Umbilical cord (tissue), 2 donors: ENCODE results near the gene PRSS37. TPM values are rescaled to one million over a fixed set of nuclear protein-coding genes. Genes with fewer than 3 reads are reported as not detected.
"Not testable (repeated sequence)": the region's sequence is repeated elsewhere in the genome, so short reads cannot be mapped to it uniquely, and the experiment has no call there.

Experiments
- DNase-seq: peaks from one replicate; pipeline ENCODE4 v3.0.0-alpha.2; 2015; ENCODE audit warnings: low spot score
- total RNA-seq: library from RNA; depleted of rRNA; stranded (reverse); fragments of >200 nt; gene quantifications from one replicate; pipeline ENCODE4 v1.2.3, GENCODE V29; 2014; ENCODE audit warnings: low replicate concordance; ENCODE audit not compliant: insufficient read depth

PRSS37 gene
- total RNA-seq, result 0.72 TPM

GRCh38 chr7:141841385-141841784 is at the start of gene PRSS37:
PRSS37 (minus strand) TSS chr7:141841485; CDS start chr7:141841049, 436 bp downstream.
- DNase-seq, result no peak

DNA sequence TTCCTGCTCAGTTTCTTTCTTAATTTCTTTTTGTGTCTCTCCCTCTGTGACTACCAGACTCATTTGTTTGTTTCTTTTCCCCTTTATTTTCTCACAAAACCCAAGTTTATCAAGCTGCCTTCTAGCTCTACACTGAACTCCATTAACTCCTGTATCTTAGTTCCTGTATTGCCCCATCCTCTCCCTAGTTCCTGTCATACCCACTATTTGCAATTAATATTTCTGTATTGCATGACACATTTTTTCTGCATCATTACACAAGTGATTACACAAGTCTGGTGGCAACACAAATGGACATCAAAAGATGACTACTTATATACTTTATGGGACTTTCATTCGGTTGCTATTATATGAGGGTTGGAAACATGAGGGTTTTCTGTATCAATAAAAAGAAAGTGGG is 48.0 kb upstream of the PRSS37 start:
- DNase-seq, result no peak

GRCh38 chr7:141884539-141885225 is 43.4 kb upstream of the PRSS37 start:
- no peak for DNase-seq

GRCh38 chr7:141880960-141881359 is 39.7 kb upstream of the PRSS37 start:
- DNase-seq, result no peak

DNA sequence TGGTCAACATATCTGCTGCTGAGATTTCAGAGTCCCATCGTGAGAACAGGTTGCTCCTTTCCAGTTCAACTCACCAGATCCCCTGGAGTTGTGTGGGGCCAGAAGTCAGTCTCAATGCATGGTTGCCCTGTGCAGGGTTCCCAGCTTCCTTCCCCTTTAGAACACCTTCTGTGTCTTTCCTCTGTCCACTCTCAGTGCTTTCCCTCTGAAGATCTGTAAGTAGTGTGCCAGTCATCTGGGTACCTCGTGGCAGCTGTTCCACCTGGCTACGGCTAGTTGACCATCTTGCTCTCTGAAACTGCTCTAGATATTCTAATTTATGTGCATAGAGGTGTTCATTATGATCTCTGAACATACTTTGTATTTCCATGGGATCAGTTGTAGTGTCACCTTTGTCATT is 36.1 kb upstream of the PRSS37 start:
- no peak for DNase-seq

DNA sequence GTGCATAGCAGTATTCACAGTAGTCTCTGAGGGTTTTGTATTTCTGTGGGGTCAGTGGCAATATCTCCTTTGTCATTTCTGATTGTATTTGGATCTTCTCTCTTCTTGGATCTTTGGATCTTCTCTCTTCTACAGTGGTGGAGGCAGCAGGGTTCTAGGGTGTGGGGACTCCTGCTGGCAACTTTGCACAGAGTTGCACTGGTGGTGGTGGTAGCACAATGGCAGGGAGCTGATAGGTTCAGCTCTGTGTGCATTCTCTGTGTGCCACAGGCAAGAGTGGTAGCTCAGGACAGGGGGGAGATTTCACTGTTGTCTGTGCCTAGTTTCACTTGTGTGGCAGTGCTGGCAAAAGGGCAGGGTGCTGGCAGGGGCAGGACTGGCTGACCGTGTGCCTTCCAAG is 35.1 kb upstream of the PRSS37 start:
- DNase-seq, result no peak

GRCh38 chr7:141875453-141875852 is 34.2 kb upstream of the PRSS37 start:
- DNase-seq, result no peak

DNA sequence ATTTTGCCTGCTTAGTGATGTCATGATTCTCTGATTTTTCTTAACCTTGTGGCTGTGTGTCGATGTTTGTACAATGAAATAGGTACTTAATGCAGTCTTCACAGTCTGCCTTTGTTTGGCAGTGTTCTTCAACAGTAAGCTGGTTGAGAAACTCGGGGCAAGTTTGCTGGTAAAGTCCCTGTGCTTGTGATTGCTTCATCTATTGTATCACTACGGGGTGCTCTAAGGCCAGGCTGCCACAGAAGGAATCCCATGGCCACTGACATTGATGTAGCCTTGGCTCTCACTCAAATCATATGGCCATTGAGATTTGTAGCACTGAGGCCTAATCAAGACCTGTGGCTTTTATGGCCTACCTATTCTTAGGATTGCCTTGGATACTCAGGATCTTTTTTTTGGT is 33.5 kb upstream of the PRSS37 start:
- DNase-seq, result no peak

GRCh38 chr7:141872931-141873330 is 31.6 kb upstream of the PRSS37 start:
- DNase-seq, result no peak

GRCh38 chr7:141866974-141867373 is 25.7 kb upstream of the PRSS37 start:
- DNase-seq, result no peak

- no peak for DNase-seq
Observed at GRCh38 chr7:141864765-141865447, 23.6 kb upstream of the PRSS37 start.

DNA sequence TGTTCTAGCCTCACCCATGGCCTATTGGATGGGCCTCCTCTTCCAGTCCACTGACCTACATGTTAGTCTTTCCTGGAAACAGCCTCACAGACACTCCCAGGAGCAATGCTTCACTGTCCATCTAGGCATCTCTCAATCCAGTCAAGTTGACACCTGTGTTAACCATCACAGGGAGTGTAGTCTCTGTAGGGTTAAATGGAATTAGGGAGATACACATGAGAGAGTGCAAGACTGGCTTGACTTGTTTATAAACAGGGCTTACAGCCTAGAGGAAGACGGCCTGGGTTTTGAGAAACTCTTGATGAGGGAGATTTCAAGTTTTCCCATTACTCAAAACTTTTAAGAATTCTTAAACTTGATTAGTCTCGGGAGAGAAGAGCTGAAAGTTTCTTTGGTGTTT is 18.9 kb upstream of the PRSS37 start:
- DNase-seq, result no peak

- no peak for DNase-seq
Observed at GRCh38 chr7:141847996-141848395, 6.7 kb upstream of the PRSS37 start.

- no peak for DNase-seq
Observed at GRCh38 chr7:141844256-141844655, 3.0 kb upstream of the PRSS37 start.

- DNase-seq, result no peak
Observed at GRCh38 chr7:141842904-141843303, 1.6 kb upstream of the PRSS37 start.

- DNase-seq, result no peak
Observed at GRCh38 chr7:141840708-141841107, 577 bp downstream of the PRSS37 start.

DNA sequence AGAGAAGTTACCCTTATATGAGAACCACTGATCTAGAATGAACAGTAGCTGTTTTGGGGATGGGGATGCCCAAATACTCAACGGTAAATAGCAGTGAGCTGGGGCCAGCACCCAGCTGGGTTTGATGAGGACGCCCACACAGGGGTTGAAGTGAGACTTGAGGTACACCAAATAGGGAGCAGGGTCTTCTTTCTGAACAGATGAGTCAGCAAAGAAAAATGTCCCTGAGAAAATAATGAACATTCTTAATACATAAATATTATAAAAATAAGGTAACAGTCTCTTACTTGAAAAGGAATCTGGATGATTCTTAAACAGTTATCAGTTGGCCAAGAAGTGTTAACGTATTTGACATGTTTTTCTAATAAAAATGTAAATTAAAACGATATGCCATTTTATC is 2.0 kb downstream of the PRSS37 start:
- no peak for DNase-seq

- no peak for DNase-seq
Observed at GRCh38 chr7:141838581-141838980, 2.7 kb downstream of the PRSS37 start.

DNA sequence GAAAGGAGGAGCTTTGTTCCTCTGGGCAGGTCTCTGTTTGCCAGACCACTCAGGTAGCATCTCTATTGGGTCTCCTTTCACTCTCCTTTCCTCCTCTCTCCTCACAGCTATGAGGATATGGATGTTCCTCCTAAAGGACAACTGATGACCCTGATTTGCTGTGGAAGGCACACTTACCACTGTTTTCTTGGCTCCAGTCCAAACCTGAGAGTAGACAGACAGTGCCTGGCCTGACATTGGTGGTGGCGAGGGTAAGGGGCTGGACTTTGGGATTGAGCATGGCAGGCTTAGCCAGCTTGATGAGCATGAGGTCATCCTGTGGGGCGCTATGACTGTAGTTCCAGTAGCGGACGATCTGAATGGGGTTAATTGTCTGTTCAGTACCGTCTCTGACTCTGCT is 3.6 kb downstream of the PRSS37 start:
- no peak for DNase-seq

- not testable (repeated sequence) for DNase-seq
Observed at GRCh38 chr7:141822432-141822831, 18.9 kb downstream of the PRSS37 start.

DNA sequence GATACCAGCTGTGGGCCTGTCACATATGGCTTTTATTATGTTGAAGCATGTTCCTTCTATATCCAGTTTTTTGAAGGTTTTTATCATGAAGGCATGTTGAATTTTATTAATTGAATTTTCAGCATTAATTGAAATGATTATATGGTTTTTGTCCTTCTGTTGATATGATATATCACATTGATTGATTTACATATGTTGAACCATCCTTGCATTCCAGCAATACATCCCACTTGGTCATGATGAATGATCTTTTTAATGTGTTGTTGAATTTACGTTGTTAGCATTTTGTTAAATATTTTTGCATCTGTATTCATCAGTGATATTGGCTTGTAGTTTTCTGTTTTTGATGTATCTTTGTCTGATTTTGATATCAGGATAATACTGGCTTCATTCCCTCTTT is 21.2 kb downstream of the PRSS37 start:
- no peak for DNase-seq

GRCh38 chr7:141792526-141792925 is 48.8 kb downstream of the PRSS37 start:
- DNase-seq, result no peak

- DNase-seq, result no peak
Observed at GRCh38 chr7:141789917-141790316, 51.4 kb downstream of the PRSS37 start, which contains the start of gene TAS2R5. TAS2R5 (plus strand) TSS chr7:141790217; CDS start chr7:141790362, 145 bp downstream.
